Hippocampal formation (tissue), 2 donors: ENCODE results near the gene RLN1.
"Not testable (repeated sequence)": the region's sequence is repeated elsewhere in the genome, so short reads cannot be mapped to it uniquely, and the experiment has no call there.

Source experiments
- DNase-seq, 2 donors: peaks; one replicate each; lab custom pipeline; 2025; lab: John Stamatoyannopoulos, UW

Gene RLN1, protein sequence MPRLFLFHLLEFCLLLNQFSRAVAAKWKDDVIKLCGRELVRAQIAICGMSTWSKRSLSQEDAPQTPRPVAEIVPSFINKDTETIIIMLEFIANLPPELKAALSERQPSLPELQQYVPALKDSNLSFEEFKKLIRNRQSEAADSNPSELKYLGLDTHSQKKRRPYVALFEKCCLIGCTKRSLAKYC

DNA sequence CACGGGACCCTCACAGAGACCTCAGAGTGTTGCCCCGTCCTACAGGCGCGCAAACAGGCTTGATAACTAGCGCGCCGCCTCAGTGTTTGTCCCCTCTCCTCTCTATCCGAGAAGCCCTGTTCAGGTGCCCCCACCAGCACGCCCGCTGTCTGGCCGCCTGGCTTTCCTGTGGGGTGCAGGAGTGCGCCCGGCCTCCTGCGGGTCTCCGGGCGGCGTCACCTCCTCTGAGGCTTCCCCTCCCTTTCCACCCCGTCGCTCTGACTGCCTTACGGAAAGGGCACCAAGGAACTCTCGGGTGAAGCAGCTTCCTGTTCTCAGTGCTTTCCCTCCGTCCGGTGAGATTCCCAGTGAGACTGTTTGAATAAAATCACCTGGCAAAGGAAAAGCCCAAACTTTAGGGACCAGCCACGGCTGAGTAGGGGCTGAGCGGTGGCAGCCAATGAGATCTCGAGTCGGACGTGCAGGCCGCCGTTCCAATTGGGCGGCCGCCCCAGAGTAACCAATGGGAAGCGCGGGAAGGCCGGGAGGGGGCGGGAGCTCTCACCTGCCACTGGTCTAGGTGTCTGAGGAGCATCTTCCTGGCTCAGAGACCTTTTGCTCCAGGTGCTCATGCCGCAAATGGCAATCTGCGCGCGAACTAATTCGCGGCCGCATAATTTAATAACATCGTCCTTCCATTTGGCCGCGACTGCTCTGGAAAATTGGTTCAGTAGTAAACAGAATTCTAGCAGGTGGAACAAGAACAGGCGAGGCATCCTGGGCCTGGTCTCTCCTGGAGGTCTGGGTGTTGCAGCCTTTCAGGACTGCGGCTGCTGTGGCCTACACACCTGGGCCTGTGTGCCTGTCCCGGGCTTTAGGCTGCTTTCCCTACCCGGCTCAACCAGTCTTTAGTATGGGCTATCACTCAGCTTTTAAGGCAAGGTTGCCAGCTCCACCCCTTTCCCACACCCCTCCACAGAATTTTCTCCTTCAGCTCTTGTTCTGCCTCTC lies at the start of gene RLN1:
Gene RLN1 (minus strand): TSS at position 885 of the 990 bp plus-strand sequence. CDS start 130 bp downstream, at position 755.
- DNase-seq = not testable (repeated sequence)

DNA sequence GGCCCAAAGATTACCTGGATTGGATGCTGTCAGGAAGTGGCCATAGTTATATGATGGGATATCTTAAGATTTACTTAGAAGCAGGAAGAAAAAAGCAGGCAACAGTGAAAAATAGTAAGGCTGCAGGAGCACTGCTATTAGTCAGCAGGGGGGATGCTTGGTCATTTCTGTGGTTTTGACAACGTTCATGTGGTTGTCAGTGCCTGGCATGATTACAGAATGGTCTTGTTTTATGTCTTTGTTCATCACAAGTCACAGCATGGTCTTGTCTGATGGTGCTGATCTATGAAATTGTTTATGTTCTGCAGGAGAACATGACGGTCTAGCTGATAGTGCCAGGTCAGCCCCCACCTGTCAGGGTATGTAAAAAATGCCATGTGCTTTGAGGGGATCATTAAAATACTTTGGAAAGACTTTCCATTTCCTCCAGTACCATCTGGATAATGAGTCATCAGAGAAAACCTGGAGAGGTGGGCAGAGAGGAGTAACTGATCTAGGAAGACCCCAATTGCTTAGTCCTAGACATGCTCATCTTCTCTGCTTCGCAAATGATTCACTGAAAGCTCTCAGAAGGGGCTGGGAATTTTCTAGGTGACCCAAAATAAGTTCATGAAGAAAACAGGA lies 49.5 kb upstream of the RLN1 start:
- DNase-seq = no peak

DNA sequence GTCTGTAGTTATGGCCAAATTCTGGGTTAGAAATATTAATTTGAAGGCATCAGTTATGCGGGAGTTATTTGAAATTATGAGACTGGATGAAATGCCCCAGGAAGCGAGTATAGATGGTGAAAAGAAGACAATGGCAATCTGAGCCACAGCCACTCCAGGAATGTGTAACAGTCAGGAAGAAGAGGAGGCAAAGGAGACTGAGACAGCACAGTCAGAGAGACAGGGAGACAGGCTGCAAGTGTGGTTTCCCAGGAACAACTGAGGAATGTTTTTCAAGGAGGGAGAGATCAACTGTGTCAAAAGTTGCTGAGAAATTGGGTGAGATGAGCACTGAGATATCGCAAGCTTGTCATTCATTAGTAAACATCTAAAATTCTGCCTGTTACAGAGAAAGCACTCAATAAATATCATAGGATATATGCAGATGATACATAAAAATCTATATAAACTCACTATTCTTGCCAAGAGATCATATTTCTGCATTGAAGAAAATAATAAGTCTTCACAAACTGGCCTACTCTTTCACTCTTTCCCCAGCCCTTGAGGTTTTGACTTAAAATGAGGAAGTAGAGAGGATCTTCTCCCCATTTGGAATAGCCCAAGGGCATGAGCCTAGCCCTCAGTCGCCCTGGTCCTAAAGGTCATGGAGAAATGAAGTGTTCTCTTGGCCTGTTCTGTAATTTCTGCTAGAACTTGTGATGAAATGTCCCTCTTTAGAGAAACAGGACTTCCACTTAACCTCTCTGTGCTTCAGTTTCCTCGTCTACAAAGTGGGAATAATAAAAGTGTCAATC lies 48.5 kb upstream of the RLN1 start:
- DNase-seq = no peak

DNA sequence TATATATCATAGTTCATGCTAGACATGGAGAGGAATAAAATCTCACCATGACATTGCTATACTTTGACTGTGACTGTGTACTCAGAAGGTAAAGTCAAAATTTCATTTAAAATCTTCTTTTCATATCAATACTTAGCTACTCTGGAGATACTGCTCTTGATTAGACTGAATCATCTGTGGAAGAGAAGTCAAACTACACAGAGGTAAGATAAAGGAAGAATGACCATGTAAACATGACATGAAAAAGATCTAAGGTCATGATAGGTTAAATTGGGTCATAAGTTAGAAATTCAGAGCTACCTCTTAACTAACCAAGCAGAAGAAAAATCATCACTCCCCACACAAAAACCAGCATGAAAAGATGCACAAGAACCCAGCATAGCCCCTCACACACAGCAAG lies 44.8 kb upstream of the RLN1 start:
- DNase-seq = no peak

DNA sequence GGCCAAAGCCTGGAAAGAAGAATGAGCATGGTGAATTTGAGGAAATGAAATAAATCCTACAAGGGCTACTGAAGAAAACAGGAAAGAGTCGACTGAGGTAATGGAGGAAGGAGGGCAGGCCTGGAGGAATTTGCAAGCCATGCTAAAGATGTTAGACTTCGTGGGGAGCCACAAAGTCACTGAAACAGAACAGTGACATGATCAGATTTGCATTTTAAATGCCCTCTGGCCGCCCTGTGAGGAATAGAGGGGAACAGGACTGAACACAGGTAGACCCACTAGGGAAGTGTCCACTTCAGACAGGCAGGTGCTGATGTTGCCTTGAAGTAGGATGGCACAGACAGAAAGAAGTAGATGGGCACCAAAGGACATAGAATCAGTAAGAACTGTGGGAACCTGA lies 42.8 kb upstream of the RLN1 start:
- no peak for DNase-seq

DNA sequence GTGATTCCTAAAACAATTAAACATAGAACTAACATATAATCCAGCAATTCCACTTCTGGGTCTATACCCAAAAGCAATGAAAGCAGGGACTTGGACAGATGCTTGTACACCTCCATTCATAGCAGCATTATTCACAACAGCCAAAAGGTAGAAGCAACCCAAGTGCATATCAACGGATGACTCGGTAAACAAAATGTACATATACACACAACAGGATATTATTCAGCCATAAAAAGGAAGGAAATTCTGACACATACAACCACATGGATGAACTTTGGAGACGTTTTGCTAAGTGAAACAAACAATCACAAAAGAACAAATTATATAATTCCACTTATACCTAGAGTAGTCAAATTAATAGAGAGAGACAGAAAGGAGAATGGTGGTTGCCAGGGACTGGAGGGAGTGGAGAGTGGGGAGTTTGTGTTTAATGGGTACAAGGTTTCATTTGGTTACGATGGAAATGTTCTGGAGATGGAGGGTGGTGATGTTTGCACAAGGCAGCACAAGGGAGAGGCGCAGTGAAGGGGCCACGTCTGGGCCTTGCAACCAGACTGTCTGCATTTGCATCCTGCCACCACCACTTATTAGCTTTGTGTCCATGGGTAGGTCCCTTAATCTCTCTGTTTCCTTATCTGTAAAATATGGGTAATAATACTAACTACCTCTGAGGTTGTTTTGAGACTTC lies 36.3 kb upstream of the RLN1 start:
- no peak for DNase-seq

DNA sequence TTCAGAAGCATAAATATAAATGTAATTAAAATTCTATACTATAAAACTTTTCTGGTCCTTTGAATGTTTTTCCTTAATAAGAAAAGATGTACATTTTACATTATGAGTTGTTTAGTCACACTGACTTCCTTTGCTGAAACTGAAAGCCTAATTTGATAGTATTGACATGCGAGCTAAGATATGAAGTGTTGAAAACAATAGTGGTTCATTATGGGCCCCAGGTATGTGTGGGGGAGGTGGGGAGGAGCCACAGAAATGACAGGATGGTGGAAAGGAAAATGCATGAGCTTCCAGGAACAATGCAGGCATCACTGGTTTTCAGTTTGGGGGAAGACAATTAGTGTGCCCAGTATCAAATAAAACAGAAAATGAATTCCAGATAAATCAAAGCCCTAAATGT lies 35.4 kb upstream of the RLN1 start:
- no peak for DNase-seq

DNA sequence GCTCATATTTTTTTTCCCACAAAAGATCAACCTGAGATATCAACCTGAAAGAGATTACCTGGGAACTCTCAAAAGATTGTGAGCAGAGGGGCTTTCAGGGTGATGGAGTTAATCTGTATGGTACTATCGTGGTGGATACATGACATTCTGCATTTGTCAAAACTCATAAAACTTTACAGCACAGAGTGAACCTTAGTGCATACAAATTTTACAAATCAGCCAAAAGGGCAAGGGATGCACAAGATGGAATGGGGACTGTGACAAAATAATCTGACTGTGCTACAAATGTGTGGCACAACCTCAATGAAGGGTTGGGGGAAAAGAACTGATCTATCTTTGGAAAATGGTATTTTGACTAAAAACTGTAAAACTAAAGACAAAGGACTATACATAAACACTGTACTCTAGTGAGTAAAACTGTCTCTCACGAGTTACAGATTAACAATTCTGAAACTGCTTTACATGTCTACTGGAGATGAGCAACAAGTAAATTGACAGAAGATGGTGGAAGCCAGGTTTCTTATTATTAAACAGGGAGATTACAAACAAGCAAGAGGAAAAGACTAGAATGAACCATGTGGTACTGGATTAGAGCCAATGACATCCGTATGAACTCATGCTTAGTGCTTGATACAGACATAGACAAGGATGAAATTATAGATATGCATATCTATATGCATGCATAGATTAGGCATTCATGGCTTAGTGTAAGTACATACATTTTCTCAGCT lies 24.8 kb upstream of the RLN1 start:
- no peak for DNase-seq

DNA sequence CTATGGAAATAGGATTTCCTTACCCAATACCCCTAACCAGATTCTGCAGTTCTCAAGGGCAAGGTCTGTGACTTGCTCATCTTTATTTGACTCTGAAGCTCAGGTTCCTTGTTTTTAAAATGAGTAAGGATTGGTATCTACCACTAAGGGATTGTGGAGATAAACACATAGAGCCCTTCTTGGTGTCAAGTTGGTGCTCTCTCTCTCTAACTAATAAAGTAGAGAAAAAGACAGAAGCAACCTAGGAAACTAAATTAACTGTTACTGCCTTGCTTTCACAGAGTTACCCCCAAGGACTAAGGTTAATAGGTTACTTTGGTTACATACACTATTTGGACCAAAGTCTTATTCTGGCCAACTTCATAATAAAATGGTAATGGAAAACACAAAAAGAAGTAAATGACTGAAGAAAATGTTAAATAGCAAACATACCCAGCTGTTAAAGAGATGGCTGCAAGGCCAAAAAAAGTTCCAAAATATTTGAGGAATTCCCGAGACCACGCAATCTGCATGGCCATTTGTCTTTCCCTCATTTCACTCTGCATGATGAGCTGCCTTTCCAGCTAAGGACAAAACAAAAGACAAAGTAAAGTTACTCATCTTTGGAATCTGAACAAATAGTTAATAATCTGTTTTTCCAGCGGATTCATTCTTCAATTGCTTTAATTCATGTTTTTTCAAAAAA lies 21.8 kb upstream of the RLN1 start:
- no peak for DNase-seq

DNA sequence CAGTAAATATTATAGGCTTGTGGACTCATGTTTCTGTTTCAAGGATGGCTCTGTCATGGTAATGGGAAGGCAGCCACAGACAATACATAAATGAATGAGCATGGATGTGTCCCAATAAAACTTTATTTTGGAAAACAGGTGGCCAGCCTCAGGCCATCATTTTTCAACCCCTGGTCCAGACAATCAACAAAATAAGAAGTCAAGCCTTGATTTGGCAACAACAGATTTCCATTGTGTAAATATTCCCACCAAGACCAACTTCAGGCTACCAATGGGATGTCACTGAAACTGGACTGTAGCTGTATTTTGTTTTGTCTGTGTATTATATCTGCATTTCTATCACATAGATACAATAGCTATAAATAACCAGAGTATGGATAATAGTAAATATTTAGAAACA lies 20.7 kb upstream of the RLN1 start:
- no peak for DNase-seq

DNA sequence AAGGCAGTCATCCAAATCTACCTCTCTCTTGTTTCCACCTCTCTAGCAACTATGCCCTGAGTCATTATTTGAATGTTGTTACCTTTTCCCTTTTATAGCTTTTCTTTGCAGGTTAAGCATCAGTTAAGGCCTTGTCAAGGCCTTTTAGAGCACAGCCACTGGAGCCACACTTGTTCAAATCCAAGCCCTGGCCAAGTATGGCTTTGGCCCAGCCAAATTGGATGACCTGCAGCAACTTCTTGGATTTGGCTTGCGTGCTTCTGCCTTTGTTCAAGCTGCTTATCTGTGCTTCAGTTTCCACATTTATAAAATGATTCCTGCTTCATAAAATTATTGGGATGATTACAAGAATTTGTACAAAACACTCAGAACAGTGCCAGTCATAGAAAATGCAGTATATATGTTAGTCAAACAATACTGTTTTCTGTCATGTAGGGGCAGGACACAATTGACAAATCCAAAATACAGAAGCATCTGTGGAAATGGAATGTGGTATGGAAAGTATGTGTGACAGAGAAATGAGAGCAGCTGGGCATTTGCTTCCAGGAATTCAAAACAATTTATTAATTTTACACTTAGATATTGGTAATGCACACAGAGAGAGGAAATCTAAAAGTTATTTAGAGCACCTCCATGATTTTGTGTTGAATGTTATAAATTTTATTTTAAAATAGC lies 17.9 kb upstream of the RLN1 start:
- no peak for DNase-seq

DNA sequence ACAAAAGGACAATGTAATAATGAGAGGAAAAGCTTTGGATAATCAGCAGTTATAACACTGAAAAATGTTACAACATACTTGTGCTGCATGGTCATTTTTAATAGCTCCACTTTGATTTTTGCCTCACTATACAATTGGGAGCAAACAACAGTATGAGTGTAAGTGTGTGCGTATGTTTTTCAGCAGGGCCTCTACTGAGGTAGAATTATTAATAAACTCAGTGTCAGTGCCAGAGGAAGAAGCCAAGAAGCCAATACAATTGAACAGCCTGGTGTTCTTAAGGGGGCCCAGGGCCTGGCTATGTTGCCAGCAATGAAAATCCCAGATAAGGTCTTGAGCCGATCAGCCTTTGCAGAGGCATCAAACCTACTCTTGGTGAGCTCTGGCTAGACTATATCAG lies 16.1 kb upstream of the RLN1 start:
- no peak for DNase-seq

DNA sequence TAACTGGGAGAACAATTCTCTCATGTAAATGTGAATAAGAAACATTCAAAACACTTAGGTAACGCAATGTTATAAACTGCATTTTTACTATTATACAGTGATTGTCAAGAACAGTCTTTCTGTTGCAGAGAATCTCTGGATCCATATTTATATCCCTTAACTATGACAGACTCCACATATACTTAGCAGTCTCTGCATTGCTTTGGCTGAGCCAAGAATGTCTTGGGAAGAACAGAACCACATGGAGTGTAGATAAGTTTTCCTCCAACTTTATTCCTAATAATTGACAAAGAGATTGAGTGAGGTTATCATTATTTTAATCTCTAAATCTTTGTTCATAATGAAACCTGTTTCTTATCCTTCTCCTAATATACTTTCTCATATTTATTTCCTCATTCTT lies 15.6 kb upstream of the RLN1 start:
- no peak for DNase-seq

DNA sequence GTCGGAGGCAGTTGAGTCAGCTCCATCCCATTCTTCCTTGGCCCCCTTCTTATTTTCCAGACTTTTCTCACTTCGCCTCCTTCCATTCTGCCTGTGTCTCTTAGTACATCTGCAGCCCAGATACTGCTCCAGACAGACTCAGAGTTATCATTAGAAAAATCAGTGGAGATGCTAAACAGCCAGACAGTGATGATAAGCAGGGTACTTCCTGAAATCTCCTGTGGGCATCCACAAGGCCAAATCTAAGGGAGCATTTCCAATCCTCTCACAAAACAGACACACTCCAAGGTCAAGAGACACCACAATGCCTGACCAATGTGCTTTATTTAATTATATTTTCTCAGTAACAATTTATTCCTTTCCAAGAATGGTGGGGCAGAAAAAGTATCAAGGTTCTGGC lies 14.5 kb upstream of the RLN1 start:
- DNase-seq = no peak

DNA sequence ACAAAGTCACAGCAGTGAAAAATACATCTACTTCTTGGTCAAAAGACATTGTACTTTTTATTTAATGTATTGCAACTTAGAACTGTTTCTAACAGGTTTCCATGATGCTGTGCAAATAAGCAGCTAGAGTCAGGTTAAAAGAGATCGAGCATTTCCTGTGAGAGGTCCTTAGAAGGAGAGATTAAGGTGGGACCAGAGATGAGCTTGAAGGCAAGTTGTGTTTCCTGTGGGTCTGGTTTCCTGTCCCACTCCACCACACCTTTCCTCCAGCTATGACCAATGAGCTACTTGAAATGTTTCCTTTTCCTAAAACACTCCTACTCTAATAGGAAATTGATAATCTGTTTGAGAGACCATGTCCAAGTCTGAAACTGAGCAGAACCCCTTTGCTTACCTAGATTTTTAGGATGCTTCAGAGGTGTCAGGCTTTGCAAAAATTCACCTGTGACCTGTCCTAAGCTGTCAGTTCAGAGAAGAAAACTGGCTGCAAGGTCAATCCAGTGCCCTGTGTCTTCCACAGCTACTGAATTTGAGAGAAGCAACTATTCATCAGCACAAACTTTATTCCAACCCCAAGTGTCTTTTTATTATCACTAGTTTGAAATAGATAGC lies 13.1 kb upstream of the RLN1 start:
- DNase-seq = no peak

DNA sequence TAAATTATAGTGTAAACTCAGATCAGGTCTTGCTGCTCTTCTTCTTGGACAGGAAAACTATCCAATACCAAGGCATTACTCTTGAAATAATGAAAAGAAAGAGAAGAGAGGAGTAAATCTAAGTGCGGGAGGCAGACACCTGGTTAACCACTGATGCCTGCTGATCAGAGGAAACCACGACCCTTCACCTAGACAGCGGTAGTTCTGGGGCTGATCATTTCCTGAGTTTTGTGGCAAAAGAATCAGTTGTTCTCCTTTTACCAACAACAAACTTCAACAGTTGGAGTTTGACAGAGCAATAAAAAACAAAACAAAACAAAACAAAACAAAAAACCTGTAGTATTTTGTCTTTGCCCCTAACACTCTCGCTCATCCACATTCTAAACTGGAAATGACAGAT lies 3.0 kb downstream of the RLN1 start:
- DNase-seq = no peak

DNA sequence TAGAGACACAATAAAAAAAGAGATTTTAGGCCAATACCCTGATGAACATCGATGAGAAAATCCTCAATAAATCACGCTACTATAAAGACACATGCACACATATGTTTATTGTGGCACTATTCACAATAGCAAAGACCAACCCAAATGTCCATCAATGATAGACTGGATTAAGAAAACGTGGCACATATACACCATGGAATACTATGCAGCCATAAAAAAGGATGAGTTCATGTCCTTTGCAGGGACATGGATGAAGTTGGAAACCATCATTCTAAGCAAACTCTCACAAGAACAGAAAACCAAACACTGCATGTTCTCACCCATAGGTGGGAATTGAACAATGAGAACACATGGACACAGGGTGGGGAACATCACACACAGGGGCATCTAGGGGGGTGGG lies 8.4 kb downstream of the RLN1 start:
- DNase-seq = not testable (repeated sequence)

DNA sequence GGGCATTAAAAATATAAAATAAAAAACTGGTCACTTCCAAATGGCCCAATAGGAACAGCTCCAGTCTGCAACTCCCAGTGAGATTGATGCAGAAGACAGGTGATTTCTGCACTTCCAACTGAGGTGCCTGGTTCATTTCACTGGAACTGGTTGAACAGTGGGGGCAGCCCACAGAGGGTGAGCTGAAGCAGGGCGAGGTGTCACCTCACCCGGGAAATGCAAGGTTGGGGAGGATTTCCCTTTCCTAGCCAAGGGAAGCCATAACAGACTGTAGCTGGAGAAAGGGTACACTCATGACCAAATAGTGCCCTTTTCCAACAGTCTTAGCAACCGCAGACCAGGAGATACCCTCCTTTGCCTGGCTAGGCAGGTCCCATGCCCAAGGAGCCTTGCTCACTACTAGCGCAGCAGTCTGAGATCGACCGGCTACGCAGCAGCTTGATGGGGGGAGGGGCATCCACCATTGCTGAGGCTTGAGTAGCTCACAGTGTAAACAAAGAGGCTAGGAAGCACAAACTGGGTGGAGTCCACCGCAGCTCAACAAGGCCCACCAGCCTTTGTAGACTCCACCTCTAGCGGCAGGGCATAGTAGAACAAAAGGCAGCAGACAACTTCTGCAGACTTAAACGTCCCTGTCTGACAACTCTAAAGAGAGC lies 12.7 kb downstream of the RLN1 start:
- DNase-seq = no peak

DNA sequence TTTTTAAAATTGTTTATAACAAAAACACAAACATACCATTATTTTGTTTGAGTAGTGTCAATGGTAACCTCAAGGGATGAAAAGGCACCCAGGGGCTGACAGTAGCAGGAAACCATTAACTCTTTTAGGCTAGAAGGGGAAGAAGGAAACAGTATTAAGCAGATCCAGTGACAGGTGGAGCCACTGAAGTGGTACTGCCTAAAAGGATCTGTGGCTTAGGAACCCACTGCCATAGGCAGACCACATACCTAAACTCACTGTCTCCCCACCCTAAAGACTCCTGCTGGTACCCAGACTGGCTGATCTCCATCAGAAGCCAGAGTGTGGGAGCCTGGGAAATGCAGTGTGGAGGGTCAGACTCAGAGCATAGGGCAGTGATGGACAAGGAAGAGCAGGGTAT lies 13.5 kb downstream of the RLN1 start:
- no peak for DNase-seq
